ENCODE measurements around the gene FCRL6. TPM values are rescaled to one million over a fixed set of nuclear protein-coding genes. Genes with fewer than 3 reads are reported as not detected.

The FCRL6 gene
- total RNA-seq (2022; extraction: Qiagen RNA extraction): not detected in 5 replicates

GRCh38 chr1:159802111-159802510 is at the start of gene FCRL6:
TSS of gene FCRL6 (plus strand) at chr1:159802360. CDS start at chr1:159802425, 65 bp downstream.

DNA sequence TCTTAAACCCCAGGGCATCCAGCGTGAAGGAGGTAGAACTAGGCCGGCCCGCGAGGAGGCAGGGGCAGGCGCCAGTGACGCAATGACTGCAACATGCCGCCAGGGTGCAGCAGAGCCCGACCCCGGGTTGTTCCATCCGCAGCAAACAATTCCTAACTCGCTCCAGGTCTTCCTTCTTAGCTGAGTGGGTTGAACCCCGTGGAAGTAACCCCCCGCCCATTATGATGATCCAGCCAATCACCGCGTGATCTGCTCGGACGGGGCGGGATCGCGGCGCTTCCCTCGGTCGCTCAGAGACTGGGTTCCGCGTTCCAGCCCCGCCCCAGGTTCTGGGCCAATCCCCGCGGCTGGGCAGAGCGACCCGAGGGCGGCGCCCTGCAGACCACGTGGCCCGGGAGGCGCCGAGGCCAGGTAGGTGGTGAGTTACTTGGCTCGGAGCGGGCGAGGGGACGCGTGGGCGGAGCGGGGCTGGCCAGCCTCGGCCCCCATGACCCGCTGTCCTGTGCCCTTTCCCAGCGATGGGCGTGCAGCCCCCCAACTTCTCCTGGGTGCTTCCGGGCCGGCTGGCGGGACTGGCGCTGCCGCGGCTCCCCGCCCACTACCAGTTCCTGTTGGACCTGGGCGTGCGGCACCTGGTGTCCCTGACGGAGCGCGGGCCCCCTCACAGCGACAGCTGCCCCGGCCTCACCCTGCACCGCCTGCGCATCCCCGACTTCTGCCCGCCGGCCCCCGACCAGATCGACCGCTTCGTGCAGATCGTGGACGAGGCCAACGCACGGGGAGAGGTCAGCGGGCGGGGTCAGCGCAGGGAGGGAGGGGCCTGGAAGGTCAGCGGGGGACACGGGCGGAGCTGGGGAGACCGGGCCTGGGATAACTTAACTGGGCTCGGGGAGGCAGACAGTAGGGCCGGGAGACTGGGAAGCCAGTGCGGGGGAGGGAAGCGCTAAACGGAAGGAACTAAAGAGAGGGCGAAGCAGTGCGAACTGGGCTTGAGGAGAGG is 21.3 kb upstream of the FCRL6 start, which contains the start of gene DUSP23:
Gene DUSP23, plus strand, starts transcription at position 380 of the 1,000 bp plus-strand sequence. Its CDS starts 139 bp downstream, at position 519.

GRCh38 chr1:159826441-159827101 is 24.4 kb downstream of the FCRL6 start, which contains the start of gene SLAMF8:
TSS of gene SLAMF8 (plus strand) at chr1:159826873. CDS start at chr1:159826899, 26 bp downstream.

DNA sequence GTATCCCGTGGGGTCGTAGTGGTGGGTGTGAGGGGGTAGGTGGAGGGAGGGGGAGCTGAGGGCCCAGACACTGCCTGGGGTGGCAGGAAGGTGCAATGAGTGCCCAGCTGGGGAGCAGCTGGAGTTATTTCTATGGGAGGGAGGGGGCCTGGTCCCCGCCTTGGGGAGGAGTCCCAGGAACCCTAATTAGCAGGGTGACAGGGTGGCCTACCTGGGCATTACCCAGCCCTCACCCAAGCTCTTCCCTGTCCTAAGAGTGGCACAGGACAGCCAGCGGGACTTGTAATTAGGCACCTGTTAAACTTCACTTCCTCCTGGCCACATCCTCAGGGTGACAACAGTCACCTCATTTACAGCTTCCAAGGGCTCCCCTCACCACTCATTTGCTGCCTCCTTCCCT is 60.4 kb downstream of the FCRL6 start, which contains the start of gene VSIG8:
Gene VSIG8, minus strand, starts transcription at position 101 of the 400 bp plus-strand sequence. CDS start 136 bp downstream, outside the sequence.

Other genes starting within 250 kb of the FCRL6 start
- not detected in 5 replicates for gene APCS, start 214.5 kb upstream of the FCRL6 start, total RNA-seq (2022; extraction: Qiagen RNA extraction)
- gene CRP, start 87.8 kb upstream of the FCRL6 start, total RNA-seq (2022; extraction: Qiagen RNA extraction): not detected in 5 replicates
- 62.5 to 80.5 TPM (median 77.7 TPM) in 5 replicates for gene DUSP23, start 21.4 kb upstream of the FCRL6 start, total RNA-seq (2022; extraction: Qiagen RNA extraction)
- 0.08 to 0.27 TPM (median 0.22 TPM) in 5 replicates for gene SLAMF8, start 24.5 kb downstream of the FCRL6 start, total RNA-seq (2022; extraction: Qiagen RNA extraction)
- gene VSIG8, start 60.3 kb downstream of the FCRL6 start, total RNA-seq (2022; extraction: Qiagen RNA extraction): 0.17 TPM in 1 of 5 replicates, not detected in the others
- 0.73 to 1.1 TPM (median 0.92 TPM) in 5 replicates for gene CFAP45, start 97.8 kb downstream of the FCRL6 start, total RNA-seq (2022; extraction: Qiagen RNA extraction)
- 990 to 1,051 TPM (median 1,033 TPM) in 5 replicates for gene TAGLN2, start 123.1 kb downstream of the FCRL6 start, total RNA-seq (2022; extraction: Qiagen RNA extraction)
- gene IGSF9, start 143.3 kb downstream of the FCRL6 start, total RNA-seq (2022; extraction: Qiagen RNA extraction): 0.13 to 0.26 TPM (median 0.23 TPM) in 5 replicates
- gene SLAMF9, start 151.9 kb downstream of the FCRL6 start, total RNA-seq (2022; extraction: Qiagen RNA extraction): 0.12 to 0.94 TPM (median 0.49 TPM) in 5 replicates
- 3.8 to 4.4 TPM (median 4.2 TPM) in 5 replicates for gene PIGM, start 229.6 kb downstream of the FCRL6 start, total RNA-seq (2022; extraction: Qiagen RNA extraction)